DOHH2 (cell line): ENCODE results near the gene CTSD.

Experiments used
- EZH2phosphoT487 ChIP-seq: fragments of 200-600 bp; sonication (generic); IDR thresholded peaks from 2 replicates; pipeline ENCODE4 v1.6.1; 2017; ENCODE audit warnings: borderline replicate concordance, mild to moderate bottlenecking, antibody characterized with exemption, low read length, moderate library complexity, mixed read lengths
- TF ChIP-seq, protein P1 (sequence below): fragments of 200-600 bp; sonication (generic); IDR thresholded peaks from one replicate; pipeline ENCODE4 v1.5.1; 2014; ENCODE audit warnings: antibody characterized with exemption, mild to moderate bottlenecking, low read depth, low read length; ENCODE audit not compliant: poor library complexity, severe bottlenecking

DNA sequence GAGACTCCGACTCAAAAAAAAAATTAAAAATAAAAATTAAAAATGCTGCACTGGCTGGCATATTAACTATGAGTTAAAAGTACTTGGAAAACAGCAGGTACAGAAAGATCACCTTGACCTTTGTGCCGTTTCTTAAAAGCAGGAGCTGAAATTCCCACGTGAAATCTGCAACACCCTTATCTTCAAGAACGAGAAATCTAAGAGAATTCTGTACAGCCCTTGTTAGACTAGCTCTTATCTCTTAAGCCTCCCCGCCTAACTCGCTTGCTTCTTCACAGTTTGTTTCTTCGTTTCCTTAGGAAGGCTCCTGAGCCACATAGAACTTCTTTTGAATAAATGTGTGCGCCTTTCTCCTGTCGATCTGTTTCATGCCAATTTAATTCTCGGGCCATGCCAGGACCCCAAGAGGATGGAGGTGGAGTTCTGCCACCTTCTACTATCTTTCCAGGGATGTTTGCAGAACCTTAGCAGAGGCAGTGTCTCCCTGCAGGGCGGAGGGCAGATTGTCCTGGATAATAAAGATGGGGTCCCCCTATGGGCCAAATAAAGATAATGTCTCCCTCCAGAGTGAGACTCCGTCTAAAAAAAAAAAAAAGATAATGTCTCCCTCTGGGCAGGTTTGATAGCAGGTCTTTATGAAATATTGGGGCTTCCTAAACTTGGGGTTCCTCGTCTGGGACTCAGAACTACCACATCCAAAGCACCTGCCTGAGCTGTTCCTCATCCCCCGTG lies 43.7 kb upstream of the CTSD start:
- TF ChIP-seq, protein P1, sequence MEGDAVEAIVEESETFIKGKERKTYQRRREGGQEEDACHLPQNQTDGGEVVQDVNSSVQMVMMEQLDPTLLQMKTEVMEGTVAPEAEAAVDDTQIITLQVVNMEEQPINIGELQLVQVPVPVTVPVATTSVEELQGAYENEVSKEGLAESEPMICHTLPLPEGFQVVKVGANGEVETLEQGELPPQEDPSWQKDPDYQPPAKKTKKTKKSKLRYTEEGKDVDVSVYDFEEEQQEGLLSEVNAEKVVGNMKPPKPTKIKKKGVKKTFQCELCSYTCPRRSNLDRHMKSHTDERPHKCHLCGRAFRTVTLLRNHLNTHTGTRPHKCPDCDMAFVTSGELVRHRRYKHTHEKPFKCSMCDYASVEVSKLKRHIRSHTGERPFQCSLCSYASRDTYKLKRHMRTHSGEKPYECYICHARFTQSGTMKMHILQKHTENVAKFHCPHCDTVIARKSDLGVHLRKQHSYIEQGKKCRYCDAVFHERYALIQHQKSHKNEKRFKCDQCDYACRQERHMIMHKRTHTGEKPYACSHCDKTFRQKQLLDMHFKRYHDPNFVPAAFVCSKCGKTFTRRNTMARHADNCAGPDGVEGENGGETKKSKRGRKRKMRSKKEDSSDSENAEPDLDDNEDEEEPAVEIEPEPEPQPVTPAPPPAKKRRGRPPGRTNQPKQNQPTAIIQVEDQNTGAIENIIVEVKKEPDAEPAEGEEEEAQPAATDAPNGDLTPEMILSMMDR = peak; percentile 22
- no peak for TF ChIP-seq EZH2phosphoT487
